ENCODE data around the gene YES1.

DNA sequence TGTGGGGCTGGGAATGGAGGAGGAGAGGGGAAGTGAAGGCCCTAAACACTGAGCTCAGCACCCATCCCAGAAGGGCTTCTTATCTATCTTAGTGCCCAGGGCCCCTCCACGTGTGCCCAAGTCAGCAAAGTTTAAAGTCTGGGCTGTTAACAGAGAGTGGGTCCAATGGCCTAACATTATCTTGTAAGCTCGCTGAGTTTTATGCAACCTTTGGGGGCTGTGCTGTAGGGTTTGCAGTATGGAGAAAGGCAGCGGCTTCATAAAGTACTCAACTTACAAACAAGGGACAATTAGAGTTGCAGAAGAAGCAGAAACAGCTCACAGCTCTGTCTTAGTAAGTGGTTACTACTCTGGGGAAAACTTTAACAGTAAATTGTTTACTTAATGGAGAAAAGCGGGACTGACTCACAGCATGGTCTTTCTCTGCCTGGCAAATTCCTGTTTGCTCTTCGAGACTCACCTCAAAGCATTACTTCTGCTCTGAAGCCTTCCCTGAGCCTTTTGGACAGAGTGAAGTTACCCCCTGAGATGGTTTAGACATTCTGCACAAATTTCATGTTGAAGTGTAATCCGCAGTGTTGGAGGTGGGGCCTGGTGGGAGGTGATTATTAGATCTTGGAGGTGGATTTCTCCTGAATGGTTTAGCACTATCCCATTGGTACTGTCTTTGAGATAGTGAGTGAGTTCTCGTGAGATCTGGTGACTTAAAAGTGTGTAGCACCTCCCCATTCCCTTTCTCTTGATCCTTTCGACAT lies 108.7 kb downstream of the YES1 start:
- TF ChIP-seq, protein P1, sequence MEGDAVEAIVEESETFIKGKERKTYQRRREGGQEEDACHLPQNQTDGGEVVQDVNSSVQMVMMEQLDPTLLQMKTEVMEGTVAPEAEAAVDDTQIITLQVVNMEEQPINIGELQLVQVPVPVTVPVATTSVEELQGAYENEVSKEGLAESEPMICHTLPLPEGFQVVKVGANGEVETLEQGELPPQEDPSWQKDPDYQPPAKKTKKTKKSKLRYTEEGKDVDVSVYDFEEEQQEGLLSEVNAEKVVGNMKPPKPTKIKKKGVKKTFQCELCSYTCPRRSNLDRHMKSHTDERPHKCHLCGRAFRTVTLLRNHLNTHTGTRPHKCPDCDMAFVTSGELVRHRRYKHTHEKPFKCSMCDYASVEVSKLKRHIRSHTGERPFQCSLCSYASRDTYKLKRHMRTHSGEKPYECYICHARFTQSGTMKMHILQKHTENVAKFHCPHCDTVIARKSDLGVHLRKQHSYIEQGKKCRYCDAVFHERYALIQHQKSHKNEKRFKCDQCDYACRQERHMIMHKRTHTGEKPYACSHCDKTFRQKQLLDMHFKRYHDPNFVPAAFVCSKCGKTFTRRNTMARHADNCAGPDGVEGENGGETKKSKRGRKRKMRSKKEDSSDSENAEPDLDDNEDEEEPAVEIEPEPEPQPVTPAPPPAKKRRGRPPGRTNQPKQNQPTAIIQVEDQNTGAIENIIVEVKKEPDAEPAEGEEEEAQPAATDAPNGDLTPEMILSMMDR (IDR thresholded peaks at IDR 0.05 in 2 of 3, conservative IDR thresholded peaks at IDR 0.05 in 1 of 3; ENCODE audit: borderline replicate concordance in 1 of 3, insufficient read depth in 1 of 3, low read depth in 2 of 3, low read length in 2 of 3) = no peak
- TF ChIP-seq YY1 (IDR thresholded peaks at IDR 0.05; ENCODE audit: extremely low read depth, insufficient replicate concordance, low read depth, low read length) (no peak), POLR2A (IDR thresholded peaks at IDR 0.05; ENCODE audit: borderline replicate concordance, extremely low read depth, insufficient read depth, insufficient read length) (no peak), FOSL1 (IDR thresholded peaks at IDR 0.05; ENCODE audit: low read depth) (no peak)
